Esophagus muscularis mucosa (tissue), 4 donors: ENCODE measurements around the gene KIFAP3. TPM values are rescaled to one million over a fixed set of nuclear protein-coding genes. Genes with fewer than 3 reads are reported as not detected.

Experiments used
- DNase-seq: peaks from one replicate; pipeline ENCODE4 v3.0.0-alpha.2; 2017; ENCODE audit errors: extremely low spot score
- H3K27ac ChIP-seq, 4 donors: fragments of 200-600 bp; sonication (generic); replicated peaks in 1 of 4; 1 replicate in 3 of 4; 2 replicates in 1 of 4; pipeline ENCODE4 v1.5.1; 2016 to 2019; ENCODE audit warnings: mild to moderate bottlenecking in 1 of 4
- H3K27me3 ChIP-seq, 4 donors: fragments of 200-600 bp; sonication (generic); one replicate each; pipeline versions ENCODE4 v1.5.1 to v1.6.0; 2016 to 2019
- H3K36me3 ChIP-seq, 4 donors: fragments of 200-600 bp; sonication (generic); one replicate each; pipeline ENCODE4 v1.5.1; 2016 to 2019
- H3K4me1 ChIP-seq, 4 donors: fragments of 200-600 bp; sonication (generic); one replicate each; pipeline ENCODE4 v1.5.1; 2016 to 2019
- H3K4me3 ChIP-seq, 4 donors: fragments of 200-600 bp; sonication (generic); 1 replicate in 2 of 4; 2 replicates in 2 of 4; pipeline ENCODE4 v1.5.1; 2016 to 2019; ENCODE audit warnings: mild to moderate bottlenecking in 4 of 4, moderate library complexity in 1 of 4
- H3K9me3 ChIP-seq, 4 donors: fragments of 200-600 bp; sonication (generic); 1 replicate in 3 of 4; 2 replicates in 1 of 4; pipeline ENCODE4 v1.5.1; 2016 to 2019
- EP300 ChIP-seq: sonication (generic); formaldehyde crosslinking; IDR thresholded peaks from one replicate; pipeline ENCODE4 v1.6.1; 2017; ENCODE audit warnings: antibody characterized with exemption
- POLR2A ChIP-seq: fragments of 450-650 bp; IDR thresholded peaks from one replicate; pipeline ENCODE4 v1.6.1; 2017; ENCODE audit warnings: antibody characterized with exemption, moderate library complexity, mild to moderate bottlenecking, low read depth
- POLR2AphosphoS5 ChIP-seq, 2 donors: sonication (generic); formaldehyde crosslinking; IDR thresholded peaks; one replicate each; pipeline ENCODE4 v1.6.1; 2017; ENCODE audit warnings: antibody characterized with exemption in 2 of 2
- WGBS: methylation state at CpG from one replicate; pipeline ENCODE4 v1.1.5; 2018; 5-methylcytosine and 5-hydroxymethylcytosine counted together
- intact Hi-C: fragments of 100-400 bp; cut with DNase I; formaldehyde crosslinking; loops from one replicate; pipeline ENCODE4 v1.15.1; 2023
- total RNA-seq, 4 donors: library from RNA; depleted of rRNA; stranded (reverse); fragments of >200 nt; gene quantifications; one replicate each; pipeline versions ENCODE4 v1.1.0 to v1.2.1, GENCODE V29; 2016
- TF ChIP-seq, protein P1 (sequence below), 3 experiments: fragments of 200-600 bp in 2 of 3; fragments of 450-650 bp in 1 of 3; sonication (generic) in 2 of 3; IDR thresholded peaks; one replicate each; pipeline ENCODE4 v1.5.1; 2017 to 2019; ENCODE audit warnings: antibody characterized with exemption in 3 of 3, mild to moderate bottlenecking in 2 of 3, moderate library complexity in 1 of 3

KIFAP3 gene
- total RNA-seq, 4 donors from 2014 or later: 23.9 to 35.9 (median 30.0) TPM

- no peak for TF ChIP-seq POLR2AphosphoS5 (IDR thresholded peaks at IDR 0.05)
- TF ChIP-seq, protein P1, sequence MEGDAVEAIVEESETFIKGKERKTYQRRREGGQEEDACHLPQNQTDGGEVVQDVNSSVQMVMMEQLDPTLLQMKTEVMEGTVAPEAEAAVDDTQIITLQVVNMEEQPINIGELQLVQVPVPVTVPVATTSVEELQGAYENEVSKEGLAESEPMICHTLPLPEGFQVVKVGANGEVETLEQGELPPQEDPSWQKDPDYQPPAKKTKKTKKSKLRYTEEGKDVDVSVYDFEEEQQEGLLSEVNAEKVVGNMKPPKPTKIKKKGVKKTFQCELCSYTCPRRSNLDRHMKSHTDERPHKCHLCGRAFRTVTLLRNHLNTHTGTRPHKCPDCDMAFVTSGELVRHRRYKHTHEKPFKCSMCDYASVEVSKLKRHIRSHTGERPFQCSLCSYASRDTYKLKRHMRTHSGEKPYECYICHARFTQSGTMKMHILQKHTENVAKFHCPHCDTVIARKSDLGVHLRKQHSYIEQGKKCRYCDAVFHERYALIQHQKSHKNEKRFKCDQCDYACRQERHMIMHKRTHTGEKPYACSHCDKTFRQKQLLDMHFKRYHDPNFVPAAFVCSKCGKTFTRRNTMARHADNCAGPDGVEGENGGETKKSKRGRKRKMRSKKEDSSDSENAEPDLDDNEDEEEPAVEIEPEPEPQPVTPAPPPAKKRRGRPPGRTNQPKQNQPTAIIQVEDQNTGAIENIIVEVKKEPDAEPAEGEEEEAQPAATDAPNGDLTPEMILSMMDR (IDR thresholded peaks at IDR 0.05): no peak
- TF ChIP-seq EP300: no peak
- no peak for TF ChIP-seq POLR2A
- Histone ChIP-seq H3K4me3 (no peak overlapping the region), H3K27me3 (peaks cover 0 to 5% (median 0%) of the 10 kb centered on the region in 4 donors), H3K9me3 (no peaks in the 10 kb centered on the region), H3K36me3 (peaks cover 0 to 23% (median 12%) of the 10 kb centered on the region in 4 donors), H3K27ac (no peak overlapping the region), H3K4me1 (peaks cover 11 to 37% (median 21%) of the 10 kb centered on the region in 4 donors)
- 87% methylated on average over 2 of the region's 2 CpGs for WGBS
- no peak for DNase-seq
- intact Hi-C loops: loop anchor here (5.0 kb wide), 1 partner anchor 94 kb away; a partner anchor contains a TSS
These were observed 183.0 kb downstream of the KIFAP3 start for GRCh38 chr1:169891539-169891885.

- no peak overlapping the region for H3K27ac ChIP-seq
- TF ChIP-seq EP300: no peak
- no peak for TF ChIP-seq POLR2AphosphoS5 (IDR thresholded peaks at IDR 0.05)
- TF ChIP-seq, protein P1 (IDR thresholded peaks at IDR 0.05): no peak
- TF ChIP-seq POLR2A: no peak
- no peak for DNase-seq
- H3K4me3 ChIP-seq: no peak overlapping the region
- peaks cover 0 to 28% (median 15%) of the 10 kb centered on the region in 4 donors for H3K36me3 ChIP-seq
- 57% methylated on average over 5 of the region's 5 CpGs for WGBS
- intact Hi-C loops: loop anchor here (5.0 kb wide), 1 partner anchor 94 kb away; a partner anchor contains a TSS
- no peaks in the 10 kb centered on the region for H3K27me3 ChIP-seq
- H3K9me3 ChIP-seq: no peaks in the 10 kb centered on the region
- H3K4me1 ChIP-seq: peaks cover 11 to 37% (median 21%) of the 10 kb centered on the region in 4 donors
These were observed 183.5 kb downstream of the KIFAP3 start for GRCh38 chr1:169890761-169891538.

DNA sequence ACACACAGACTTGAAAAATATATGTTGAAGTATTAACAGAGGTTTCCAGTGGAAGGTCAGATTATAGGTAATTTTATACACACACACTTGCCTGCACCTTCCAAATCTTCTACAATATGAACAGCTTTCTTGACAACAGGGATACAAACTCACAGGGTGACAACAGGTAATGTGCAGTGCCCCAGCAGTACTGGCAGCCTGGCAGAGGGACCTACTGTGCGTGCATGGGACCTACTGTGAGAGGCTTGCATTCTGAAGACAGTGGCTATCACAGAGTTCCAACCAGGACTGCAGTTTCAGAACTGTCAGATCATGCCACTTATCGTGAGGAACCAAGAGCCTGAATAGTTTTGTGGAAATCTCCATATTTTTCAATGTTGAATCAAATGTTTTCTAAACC lies 184.6 kb downstream of the KIFAP3 start:
- Histone ChIP-seq H3K4me3 (no peak overlapping the region), H3K36me3 (peaks cover 0 to 38% (median 17%) of the 10 kb centered on the region in 4 donors), H3K27me3 (no peaks in the 10 kb centered on the region), H3K9me3 (no peaks in the 10 kb centered on the region), H3K27ac (no peak overlapping the region), H3K4me1 (peaks cover 11 to 42% (median 21%) of the 10 kb centered on the region in 4 donors)
- TF ChIP-seq, protein P1 (IDR thresholded peaks at IDR 0.05): no peak
- no peak for DNase-seq
- intact Hi-C loops: loop anchor here (5.0 kb wide), 1 partner anchor 93 kb away; a partner anchor contains a TSS
- 98% methylated on average over 2 of the region's 2 CpGs for WGBS

- peaks cover 3 to 28% (median 12%) of the 10 kb centered on the region in 4 donors for H3K4me1 ChIP-seq
- intact Hi-C loops: no loop called here
- H3K27me3 ChIP-seq: no peaks in the 10 kb centered on the region
- H3K27ac ChIP-seq: no peak overlapping the region
- no peak for TF ChIP-seq EP300
- TF ChIP-seq POLR2A: no peak
- TF ChIP-seq, protein P1 (IDR thresholded peaks at IDR 0.05): no peak
- TF ChIP-seq POLR2AphosphoS5 (IDR thresholded peaks at IDR 0.05): no peak
- no peak overlapping the region for H3K4me3 ChIP-seq
- no peak for DNase-seq
- 100% methylated on average over 2 of the region's 2 CpGs for WGBS
- no peaks in the 10 kb centered on the region for H3K9me3 ChIP-seq
- peaks cover 0 to 59% (median 29%) of the 10 kb centered on the region in 4 donors for H3K36me3 ChIP-seq
These were observed 187.6 kb downstream of the KIFAP3 start for GRCh38 chr1:169886931-169887330.
